Fibroblast of skin of right quadriceps (primary cell): Measurements from ENCODE around the gene ZMIZ1.

Source experiments
- DNase-seq: peaks from one replicate; pipeline ENCODE4 v3.0.0-alpha.2; 2013

ZMIZ1 gene

DNA sequence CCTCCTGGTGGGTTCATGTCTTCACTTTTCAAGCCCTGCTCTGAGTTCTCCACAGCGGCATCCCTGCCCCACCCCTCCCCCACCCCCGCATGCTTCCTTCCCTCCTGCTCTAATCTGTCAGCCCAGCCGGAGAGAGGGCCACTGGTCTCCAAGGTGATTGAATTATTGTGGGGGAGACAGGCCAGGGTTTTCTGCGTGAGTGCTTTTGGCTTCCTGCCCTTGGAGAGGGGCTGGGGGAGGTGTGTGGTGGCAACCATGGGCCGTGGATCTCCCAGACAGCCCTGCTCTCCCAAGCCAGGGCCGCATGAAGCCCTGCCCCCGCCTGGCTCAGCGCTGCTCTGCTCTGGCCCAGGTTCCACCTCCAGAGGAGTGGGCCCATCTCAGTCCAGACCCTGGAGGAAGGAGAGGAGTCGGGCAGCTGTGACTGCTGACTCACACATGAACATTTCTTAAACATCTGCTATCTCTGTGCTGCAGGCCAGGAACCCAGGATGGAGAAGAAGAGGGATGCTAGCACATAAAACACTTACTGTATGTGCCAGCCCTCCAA lies 109.9 kb downstream of the ZMIZ1 start:
- peak; percentile 92 for DNase-seq

DNA sequence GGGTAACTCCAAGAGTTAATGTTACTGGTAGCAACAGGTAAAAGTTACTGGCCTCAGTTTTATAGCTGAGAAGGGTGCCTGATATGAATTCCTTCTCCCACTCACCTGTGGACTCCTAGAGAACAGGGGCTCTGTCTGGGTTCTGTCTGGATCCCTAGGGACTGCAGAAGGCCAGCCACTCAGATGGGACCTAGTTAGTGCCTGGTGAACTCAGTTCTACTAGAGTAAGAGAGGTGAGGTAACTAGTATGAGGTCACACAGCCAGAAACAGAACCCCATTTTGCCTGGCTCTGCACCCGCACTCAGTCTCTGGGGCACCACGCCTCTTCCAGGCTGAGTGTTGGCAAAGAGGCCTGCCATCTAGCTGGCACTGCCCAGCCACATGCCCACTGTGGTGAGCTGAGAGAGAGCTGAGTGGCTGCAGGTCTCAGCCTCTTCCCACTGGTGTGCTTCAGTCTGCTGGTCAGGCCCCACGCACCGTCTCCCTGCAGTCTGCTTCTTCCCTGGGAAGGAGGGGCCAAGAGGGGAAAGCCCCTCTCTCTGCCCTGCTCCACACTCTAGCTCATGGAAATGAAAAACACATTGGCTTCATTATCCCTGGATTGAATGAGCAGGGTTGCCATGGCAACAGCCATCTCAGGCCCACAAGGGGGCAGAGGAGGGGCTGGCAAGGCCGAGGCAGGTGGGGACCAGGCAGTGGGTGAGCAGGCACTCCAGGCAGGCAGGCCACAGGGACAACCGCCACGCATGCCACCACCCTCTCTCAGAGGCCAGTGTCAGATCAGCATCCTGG lies 110.6 kb downstream of the ZMIZ1 start:
- DNase-seq: peak; percentile 66

DNA sequence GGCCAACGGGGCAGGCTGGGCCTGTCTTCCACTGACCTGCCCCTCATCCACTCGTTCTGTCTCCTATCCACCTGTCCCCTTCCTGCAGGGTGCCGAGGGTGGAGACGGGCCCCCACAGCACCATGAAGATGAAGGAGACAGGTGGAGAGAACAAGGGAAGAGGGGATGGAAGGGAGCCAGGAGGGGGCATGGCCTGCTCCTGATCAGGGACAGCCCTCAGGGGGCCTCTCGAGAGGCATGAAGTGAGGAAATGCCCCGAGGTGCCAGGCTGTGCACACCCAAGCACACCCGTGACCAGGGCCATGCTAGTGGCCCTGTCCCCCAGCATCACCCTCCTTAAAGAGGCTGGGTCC lies 111.2 kb downstream of the ZMIZ1 start:
- DNase-seq: no peak

DNA sequence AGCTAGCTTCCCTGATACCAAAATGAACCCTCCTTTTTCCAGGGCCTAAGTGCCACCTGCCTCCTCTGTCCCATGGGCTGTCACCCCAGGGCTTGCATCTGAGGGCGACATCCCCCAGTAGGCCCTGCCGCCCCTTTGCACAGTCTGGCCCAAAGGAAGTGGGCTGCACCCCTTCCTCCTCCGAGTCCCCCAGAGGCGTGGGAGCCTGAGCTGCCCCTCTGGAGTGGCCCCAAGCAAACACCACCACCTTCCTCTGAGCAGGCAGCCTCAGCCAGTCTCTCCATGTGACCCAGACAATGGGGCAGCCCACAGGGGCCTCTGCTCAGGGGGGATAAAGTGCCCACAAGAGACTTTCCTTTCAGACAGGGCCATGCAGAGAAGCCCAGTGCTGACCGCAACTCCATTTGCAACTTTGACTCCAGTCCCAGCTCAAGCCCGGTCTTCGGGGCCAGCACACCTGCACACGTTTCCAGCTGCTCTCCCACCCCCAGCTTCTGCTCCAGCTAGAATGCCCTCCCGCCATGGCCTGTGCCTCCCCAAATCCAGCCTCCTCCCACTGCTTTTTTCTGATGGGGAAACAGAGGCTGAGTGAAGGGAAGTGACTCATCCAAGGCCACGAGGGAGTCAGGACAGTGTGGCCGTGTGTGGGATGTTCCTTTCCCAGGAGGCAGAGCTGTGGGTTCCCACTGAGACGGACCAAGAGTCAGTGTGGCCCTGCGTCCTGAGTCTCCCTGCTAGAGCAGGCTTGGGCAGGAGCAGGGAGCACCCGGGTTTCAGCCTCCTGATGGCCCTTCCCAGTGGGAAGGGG lies 111.9 kb downstream of the ZMIZ1 start:
- DNase-seq: no peak

DNA sequence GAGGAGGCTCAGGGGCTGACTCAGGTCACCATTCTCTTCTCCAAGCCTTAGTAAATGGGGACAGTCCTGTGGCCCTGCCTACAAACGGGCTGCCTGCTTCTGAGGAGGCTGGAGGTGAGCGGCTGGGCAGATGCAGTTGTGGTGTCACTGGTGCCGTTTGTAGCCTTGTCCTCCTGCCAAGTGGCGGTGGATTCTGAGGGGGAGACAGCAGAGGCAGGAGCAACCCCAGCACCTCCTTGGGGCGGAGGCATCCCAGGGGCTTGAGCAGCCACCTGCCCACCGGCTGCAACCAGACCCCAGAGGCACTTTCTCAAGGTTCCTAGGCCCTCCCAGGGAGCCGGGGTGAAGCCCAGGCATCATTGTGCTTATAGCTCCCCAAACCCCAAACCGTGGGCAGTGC lies 112.5 kb downstream of the ZMIZ1 start:
- DNase-seq: no peak

DNA sequence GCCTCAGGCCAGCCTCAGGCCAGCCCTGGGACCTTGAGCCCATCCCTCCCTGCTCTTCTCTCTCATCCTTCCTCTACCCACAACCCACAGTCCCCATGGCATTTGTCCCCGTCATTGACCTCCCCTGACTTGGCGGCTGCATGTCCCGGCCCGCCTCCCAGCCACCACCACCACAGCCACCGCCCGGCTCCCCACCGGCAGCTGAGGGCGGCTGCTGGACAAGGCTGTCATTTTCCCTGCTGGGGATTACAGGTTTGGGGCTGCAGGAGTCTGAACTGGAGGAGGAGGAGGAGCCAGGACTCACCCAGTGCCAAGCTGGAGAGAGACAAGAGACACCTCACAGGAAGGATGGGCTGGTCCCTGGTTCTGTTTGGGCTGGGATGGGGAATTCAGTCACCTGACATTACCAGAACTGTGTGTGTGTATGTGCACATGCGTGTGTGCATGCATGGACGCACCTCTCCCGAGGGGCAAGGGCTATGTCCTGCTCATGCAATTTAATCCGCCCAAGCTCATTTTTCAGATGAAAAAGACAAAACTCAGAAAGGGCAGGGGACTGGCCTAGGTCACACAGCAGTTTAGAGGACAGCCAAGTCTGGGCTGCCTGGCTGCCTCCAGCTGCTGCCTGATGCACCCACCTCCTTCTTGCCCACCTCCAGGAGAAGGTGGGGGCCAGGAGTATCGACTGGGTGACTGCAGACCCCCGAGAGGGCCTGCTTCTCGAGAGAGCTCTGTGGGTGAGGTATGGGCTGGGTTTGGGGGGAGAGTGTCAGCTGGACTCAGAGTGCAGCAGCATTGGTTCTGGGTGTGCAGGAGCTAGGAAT lies 113.1 kb downstream of the ZMIZ1 start:
- no peak for DNase-seq

DNA sequence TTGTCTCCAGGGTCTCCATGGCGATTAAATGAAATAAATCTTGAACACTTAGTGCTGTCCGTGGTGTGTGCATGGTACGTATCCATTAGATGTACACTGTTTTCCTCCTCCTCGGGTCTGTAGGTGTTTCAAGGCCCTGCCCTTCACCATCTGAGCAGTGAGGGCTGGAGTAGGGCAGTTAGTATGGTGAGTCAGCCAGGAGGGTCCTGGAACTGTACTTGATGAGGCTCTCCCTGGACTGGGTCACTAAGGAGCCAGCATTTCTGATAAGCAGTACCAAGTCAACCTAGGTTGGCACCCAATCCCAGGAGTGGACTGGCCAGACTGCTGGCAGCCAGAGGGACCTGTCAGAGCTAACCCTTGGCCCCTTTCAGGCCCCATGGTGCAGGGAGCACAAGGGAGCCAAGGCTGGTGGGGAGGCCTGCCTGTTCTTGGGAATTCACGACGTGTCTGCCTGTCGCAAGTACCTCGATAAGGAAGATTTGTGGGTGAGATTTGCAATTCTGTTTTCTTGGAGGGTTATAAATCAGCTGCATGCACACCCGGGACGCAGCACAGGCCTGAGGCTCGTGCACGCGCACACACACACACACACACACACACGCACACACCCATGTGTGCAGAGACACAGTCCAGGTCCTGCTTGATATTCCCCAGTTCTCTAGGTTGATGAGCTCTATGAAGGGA lies 114.2 kb downstream of the ZMIZ1 start:
- DNase-seq: peak; percentile 15

DNA sequence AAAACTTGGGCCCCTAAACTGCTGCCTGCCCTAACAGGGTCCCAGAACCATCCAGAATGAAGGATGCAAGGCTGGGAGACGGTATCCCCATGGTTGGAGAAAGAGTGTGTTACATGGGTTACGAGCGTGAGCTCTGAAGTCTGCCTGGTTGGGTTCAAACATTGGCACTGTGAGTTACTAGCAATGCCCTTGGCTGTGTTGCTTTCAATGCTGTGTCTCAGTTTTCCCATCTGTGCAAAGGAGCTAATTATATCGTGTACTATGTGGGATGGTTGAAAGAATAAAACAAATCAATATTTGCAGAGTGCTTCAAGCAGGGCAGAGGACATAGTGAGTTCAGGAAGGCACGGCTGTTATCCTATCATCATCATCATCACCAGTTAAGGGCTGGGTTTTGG lies 114.7 kb downstream of the ZMIZ1 start:
- DNase-seq: no peak

DNA sequence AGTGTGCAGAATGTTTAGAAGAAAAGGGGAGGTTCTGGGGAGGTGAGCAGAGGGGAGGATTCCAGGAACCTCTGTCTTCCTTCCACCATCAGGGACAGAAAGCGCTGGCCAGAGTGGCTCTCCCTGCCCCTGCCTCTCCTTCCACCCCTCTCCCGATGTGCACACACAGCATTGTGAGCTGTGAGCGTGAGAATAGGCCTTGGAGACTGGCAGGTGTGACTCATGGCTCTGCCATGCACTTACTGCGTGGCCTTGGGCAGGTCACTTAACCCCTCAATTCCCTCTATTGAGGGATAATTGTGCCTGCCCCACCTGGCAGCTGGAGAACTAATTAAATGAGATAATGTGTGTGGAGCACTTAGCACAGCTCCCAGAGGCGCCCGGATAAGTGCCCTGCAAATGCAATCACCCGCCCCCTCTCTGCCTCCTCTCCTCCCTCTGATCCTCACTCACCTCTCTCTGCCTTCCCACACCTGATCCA lies 115.4 kb downstream of the ZMIZ1 start:
- DNase-seq: peak; percentile 78

DNA sequence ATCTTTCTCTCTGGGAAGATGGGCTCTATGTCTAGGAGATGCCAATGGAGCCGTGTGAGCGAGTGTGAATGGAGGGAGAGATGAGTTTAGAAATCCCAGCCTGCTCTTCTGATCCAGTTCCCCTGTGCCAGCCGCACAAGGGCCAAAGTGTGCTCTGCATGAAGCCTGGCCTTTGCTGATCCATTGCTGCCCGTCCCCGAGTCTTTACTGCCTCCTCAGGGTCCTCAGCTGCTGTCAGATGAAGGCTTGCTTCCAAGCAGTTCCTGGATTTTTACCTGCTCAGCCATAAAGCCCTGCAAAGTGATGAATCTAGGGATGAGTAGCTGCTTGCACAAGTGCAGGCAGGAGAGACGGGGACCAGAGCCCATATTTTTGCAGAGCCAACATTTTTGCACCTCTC lies 115.9 kb downstream of the ZMIZ1 start:
- no peak for DNase-seq

DNA sequence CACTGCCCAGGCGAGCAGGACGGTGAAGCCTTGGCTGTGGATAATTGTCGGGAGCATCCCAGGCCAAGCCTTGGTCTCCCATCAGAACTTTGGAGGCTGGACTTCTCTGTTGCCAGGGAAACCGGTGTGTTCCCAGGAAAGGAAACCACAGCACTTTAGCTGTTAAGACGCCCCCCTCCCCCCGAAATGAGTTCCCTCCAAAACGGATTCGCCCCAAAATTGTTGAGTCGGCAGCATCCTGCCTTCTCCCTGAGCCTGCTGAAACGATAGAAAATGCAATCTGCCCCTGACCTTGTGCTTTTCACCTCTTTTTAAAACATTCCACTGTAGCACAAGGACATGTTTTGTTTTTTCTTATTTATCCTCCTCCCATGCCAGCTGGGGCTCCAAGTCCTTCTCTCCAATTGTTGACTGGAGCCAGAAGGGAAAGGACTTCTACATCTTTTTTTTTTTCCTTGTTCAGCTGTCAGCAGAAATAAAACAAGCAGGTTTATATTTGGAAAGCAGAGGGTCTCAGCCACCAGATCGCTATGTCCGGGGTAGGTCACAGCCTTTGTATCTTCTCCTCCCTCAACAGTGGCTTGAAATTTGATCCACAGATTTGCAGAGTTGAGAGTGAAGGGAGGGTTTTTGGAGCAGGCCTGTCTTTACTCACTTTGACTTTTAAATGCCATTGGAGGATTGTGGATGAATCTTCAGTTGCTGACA lies 116.5 kb downstream of the ZMIZ1 start:
- peak; percentile 26 for DNase-seq

DNA sequence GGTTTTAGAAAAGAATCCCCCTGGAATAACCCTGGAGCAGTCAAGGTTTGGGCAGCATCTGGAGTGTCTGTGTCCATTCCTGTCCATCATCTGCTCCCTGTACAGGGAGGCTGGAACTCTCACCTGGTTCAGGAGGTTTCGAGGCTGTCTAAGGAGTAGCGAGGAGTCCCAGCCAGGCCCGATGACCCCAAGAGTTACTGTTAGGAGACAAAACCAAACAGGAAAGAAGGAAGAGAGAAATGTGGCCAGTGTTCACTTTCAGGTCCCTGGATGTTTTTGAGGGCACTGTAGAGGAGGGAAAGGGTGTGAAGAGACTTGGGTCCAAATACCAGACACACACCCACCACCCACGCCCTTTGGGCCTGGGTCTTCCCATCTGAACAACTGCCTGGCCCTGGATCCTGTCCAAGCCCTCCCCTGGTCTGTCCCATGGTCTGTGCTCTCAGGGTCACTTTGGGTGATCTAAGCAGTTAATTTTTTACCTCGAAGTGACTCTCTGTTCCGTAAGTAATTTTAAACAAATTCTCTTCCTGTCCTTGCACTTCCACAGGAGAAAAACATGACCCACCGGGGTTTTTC lies 117.1 kb downstream of the ZMIZ1 start:
- no peak for DNase-seq

DNA sequence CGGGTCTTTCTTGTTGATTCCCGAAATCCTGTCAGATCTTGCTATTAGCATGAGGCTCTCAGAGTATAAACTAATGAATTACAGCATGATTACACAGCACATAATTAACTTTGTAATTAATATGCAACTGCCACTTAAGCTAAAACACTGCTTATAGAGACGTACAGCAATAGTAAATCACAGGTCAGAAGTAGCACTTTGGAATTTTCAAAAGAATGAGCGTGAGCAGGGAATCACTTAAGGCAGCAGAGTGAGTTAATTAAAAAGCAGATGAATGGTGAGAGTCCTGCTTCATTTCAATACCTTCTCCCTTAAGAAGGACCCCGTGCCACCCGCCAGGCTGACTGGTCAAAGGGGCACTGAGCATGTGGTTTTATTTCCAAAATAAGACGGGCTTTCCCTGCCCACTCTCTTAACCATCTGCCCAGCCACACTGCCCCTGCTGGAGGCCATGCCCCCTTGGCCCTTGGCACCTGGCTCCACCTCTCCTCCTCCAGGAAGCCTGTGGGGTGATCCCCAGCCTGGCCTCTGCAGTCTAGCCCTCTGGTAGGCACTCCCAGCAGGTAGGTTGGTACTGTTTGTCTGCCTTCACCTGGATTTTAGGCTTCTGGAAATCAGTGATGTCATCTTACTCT lies 117.8 kb downstream of the ZMIZ1 start:
- DNase-seq: no peak

DNA sequence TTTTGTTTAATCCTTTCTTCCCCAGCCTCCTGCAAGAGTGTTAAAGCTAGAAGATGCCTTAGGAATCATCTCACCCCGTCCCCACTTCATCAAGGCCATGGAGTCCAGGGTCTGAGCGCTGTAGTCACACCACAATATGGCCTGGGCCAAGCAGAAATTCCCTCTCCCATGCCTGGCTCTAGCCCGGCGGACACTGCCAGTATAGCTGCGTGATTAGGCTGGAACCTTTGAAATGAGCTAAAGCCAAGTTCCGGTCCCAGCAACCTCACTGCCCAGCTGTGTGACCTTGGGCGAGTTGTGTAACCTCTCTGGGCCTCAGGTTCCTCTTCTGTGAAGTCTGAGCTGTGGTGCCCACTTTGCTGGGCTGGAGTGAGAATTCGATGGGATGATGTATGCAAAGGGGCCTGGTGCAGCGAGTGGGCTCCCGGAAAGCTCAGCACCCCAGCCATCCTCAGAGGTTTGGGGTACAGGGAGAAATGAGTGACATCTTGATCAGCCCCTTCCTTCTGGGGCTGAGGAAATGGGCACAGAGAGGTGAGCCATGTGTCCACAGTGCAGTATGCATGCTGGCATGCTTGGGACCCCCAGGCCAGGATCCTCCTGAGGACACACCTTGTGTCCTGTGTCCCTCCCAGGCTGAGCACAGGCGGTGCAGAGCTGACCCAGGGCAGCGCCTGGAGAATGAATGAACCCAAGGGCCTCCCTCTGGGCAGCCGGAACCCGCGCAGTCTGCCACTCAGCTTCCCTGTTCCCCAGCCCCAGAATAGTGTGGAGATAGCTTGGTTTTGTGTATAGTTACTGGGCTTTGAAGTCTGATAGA lies 118.6 kb downstream of the ZMIZ1 start:
- DNase-seq: no peak

DNA sequence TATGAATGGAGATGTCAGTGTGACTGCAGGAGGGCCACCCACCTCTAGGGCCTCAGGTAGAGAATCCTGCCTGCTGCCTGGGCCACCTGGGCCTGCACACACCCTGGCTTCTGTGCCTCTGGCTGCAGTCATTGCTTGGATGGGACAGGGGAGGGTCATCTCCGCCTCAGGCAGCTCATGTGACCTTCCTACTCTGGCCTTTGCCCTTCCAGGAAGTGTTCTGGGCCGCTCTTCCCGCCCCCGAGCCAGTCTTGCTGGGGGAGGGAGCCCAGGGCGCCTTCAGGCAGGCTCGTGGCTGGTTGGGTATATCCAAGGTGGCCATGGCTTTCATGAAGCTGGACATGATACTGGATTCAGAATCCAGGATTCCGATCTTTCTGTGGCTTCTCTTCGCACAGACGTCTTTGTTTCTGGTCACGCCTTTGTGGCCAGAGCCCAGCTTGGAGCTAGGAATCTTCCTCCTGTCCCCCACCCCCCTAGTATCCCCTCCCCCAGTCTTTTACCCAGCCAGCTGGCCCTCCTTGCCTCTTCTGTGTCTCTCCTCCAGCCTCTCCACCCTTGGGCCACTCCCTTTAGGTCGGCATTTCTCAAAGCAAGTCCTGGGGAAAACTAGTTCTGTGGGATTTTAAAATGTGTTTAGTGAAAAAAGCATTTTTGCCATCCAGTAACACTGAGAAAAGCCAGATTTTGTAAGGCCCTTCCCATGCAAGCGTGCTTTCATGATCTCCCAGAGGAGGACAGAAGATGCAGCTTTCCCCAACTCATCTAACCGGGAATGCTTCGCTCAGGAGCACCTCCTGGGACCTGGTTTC lies 119.6 kb downstream of the ZMIZ1 start:
- no peak for DNase-seq

DNA sequence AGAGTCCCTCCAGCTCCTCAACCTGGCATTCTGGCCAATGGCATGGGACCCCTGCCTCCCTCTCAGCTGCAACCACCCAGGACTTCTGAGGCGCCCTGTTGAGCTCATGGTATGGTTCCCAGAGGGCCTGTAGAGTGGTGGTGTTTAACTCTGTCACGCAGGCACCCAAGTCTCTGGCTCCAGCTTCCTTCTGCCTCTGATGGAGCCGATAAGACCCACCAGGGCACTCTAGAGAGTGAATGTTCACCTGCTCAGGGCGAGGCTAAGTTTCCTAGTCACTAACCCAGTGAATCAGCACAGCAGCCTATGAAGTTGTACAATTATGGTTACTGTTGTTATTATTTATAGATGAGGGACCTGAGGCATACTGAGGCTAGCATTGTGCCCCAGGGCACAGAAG lies 120.4 kb downstream of the ZMIZ1 start:
- no peak for DNase-seq

DNA sequence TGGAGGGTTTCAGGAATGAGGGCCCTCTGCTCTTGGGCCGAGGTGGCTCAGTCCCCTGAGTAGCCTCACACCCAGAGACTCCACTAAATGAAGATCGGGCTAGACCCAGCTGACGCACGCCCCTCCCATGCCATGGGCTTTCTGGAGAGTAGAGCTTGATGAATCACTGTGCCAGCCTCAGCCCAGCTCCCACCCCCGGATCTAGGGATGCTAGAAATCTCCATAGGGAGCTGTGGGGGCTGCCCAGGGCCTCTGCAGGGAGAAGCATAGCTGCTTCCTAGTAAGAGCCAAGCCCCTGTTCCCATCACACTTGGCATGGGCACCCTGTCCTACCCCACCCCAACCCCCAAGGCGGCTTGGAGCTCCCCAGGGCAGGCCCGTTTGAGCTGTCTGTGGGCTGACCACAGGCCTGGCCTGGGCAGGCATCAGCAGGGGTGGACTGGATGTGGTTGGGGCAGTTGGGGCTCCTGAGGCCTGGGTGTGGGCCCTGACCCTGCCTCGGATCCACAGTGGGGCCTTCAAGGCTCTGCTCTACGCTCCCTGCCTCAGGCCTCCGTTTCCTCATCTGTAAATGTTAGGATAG lies 121.2 kb downstream of the ZMIZ1 start:
- peak; percentile 19 for DNase-seq

DNA sequence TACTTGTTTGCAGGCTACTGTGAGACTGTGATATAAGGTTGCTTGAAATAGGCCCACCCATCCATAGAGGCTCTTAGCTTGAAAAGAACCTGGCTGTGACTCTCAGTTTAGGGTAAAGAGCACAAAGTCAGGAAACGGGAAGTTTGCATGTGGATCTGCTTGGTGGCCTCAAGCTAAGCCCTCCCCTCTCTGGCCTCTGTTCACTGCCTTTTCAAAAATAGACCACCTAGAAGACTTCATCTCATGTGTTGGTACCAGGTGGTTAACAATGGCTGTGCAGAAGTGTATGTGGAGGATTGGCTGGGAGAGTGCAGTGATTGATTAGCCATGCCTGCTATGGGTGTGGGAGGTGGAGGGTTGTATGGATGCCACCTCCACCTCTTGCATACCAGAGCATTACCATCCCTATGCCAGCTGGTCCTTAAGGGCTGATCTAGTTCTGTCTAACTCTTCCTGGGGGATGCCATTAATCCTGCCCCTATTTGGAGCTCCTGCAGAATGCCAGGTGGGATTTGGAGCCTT lies 122.0 kb downstream of the ZMIZ1 start:
- DNase-seq: no peak
